AG04450 (cell line): ENCODE measurements around the gene B4GALT4. TPM values are rescaled to one million over a fixed set of nuclear protein-coding genes. Genes with fewer than 3 reads are reported as not detected.

ENCODE experiments used
- CTCF ChIA-PET: fragments of 300-600, 350-600 bp; formaldehyde crosslinking; extraction: SDS; loops from one replicate; lab custom pipeline; 2022; ENCODE audit warnings: antibody characterized with exemption, inconsistent platforms; lab: Charles Lee
- POLR2A ChIA-PET: fragments of 350-600 bp; formaldehyde crosslinking; extraction: SDS; loops from one replicate; lab custom pipeline; 2021; ENCODE audit warnings: antibody characterized with exemption, inconsistent platforms; lab: Yijun Ruan, JAX
- DNase-seq: peaks from one replicate; pipeline ENCODE4 v3.0.0-alpha.2; 2011; ENCODE audit warnings: low read depth, low spot score
- H3K27ac ChIP-seq: one replicate; pipeline ENCODE4 v1.5.1; 2012; ENCODE audit warnings: low read depth, low read length, control low read depth
- H3K27me3 ChIP-seq: one replicate; pipeline ENCODE4 v1.6.0; 2012; ENCODE audit warnings: low read length; ENCODE audit not compliant: control insufficient read depth, insufficient read depth
- H3K4me3 ChIP-seq: 2 replicates; pipeline ENCODE4 v1.5.1; 2011; ENCODE audit warnings: mild to moderate bottlenecking, low read depth, low read length, control low read depth
- H3K9me3 ChIP-seq: 2 replicates; pipeline ENCODE4 v1.5.1; 2012; ENCODE audit warnings: low read length; ENCODE audit not compliant: control insufficient read depth, insufficient read depth
- CTCF ChIP-seq: IDR thresholded peaks from 2 replicates; pipeline ENCODE4 v1.5.1; 2011; ENCODE audit warnings: low read depth, low read length, control low read depth, inconsistent platforms
- polyA plus RNA-seq: library from polyadenylated mRNA; depleted of rRNA; stranded (reverse); fragments of >200 nt; gene quantifications from 2 replicates; pipeline ENCODE4 v1.2.3, GENCODE V29; 2011

B4GALT4 gene
- polyA plus RNA-seq, 1 experiment, result 32.6 TPM

DNA sequence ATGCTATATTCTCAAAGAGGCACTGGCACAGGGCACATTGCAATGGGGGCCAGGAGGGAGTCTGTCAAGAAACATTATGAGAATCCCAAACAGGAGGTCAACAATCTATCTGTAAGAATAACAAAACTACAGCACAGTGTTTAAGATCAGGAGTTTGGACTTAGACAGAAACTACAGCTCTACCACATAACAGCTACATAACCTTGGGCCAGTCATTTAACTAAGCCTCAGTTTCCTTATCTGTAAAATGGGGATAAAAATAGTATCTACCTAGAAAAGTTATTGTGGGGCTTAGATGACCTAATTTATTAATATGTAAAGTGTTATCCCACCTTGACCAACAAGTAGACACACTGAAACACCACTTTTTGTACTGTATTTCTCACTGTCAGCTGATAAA is 9.9 kb downstream of the B4GALT4 start:
- H3K9me3 ChIP-seq, result no peaks in the 10 kb centered on the region
- H3K27ac ChIP-seq, result no peak overlapping the region
- ChIA-PET POLR2A (no interaction called here), CTCF (interaction anchor here (0.8 to 2.8 kb wide), 3 partner anchors 10 to 346 kb away, joined by 3 to 11 read pairs (median 3); partner anchors contain the start of genes B4GALT4 and TEX55)
- TF ChIP-seq CTCF, result no peak
- no peaks in the 10 kb centered on the region for H3K27me3 ChIP-seq
- no peak for DNase-seq
- no peak overlapping the region for H3K4me3 ChIP-seq

DNA sequence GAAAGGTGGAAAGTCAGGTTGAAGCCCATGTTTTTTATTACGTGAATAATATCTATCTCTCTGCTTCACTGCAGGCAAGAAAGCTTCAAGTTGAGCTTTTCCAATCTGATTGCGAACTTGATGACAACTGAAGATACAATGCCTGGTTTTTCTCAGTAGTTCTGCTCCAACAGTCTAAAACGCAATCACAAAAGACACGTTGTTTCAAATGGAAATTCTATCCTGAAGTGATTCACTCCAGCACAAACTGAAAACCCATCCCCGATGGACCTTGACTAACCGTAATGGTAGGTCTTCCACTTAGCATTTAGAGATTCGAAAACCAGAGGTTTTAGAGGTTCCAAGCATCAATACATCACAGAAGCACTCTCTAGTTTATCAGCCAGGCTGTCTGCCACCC is 10.6 kb downstream of the B4GALT4 start:
- ChIA-PET CTCF (interaction anchor here (0.8 to 2.8 kb wide), 2 partner anchors 11 to 84 kb away, joined by 3 to 11 read pairs; partner anchors contain the start of genes B4GALT4 and TEX55), POLR2A (no interaction called here)
- Histone ChIP-seq H3K9me3 (no peaks in the 10 kb centered on the region), H3K27me3 (no peaks in the 10 kb centered on the region), H3K27ac (no peak overlapping the region), H3K4me3 (no peak overlapping the region)
- no peak for DNase-seq
- TF ChIP-seq CTCF, result no peak

DNA sequence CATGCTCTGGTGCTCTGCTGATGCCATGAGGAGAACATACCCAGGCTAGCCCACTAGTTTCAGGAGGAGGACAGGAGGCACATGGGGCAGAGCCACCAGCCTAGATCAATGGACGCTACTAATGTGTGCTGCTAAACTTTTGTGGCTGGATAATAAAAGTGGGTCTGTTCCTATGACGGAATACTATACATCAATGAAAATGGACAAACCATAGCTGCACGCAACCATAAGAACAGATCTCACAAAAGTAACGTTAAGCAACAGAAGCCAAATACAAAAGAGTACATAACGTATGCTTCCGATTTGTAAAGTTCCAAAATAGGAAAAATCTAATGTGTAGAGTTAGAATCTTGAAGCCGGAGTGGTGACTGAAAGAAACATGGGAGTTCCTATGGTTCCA is 11.5 kb downstream of the B4GALT4 start:
- ChIA-PET POLR2A (interaction anchor here (2.8 kb wide), 1 partner anchor 12 kb away, joined by 13 read pairs; the partner anchor contains the start of gene B4GALT4), CTCF (interaction anchor here (2.8 kb wide), 1 partner anchor 12 kb away, joined by 11 read pairs; the partner anchor contains the start of gene B4GALT4)
- TF ChIP-seq CTCF, result no peak

DNA sequence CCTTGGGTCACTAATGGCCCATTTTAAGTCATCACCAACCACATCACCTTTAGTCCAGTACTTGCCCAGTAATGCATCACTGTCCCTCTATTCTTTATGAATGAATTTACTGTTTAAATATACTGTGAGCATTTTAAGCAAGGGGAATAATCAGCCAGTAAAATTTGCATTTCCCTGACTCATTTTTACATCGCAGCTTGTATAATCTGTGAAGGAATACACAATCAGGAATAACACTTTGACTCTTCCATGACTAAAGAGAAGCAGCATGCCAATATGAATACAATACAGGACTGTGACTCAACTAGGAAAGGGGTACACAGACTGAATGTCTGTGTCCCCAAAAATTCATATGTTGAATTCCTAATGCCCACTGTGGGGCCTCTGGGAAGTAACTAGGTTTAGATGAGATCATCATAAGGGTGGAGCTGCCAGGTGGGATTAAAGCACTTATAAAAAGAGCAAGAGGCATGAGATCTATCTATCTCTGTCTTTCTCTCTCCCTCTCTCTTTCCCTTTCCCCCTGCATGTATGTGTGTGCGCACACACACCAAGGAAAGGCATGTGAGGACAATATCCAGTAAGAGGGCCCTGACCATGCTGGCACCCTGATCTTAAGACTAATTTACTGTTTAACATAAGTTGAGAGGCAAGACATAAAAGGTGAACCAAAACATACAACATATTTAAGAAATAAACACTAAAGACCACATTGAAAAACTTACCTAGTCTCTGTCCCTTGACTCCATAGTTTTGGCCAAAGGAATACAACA is 12.1 kb downstream of the B4GALT4 start:
- Histone ChIP-seq H3K4me3 (no peak overlapping the region), H3K27me3 (no peaks in the 10 kb centered on the region), H3K9me3 (no peaks in the 10 kb centered on the region), H3K27ac (no peak overlapping the region)
- ChIA-PET POLR2A (interaction anchor here (2.8 kb wide), 1 partner anchor 12 kb away, joined by 13 read pairs; the partner anchor contains the start of gene B4GALT4), CTCF (interaction anchor here (1.6 kb wide), 1 partner anchor 12 kb away, joined by 4 read pairs; the partner anchor contains the start of gene B4GALT4)
- no peak for TF ChIP-seq CTCF
- DNase-seq, result no peak

More for the DNA sequence above, 11.5 kb downstream of the B4GALT4 start:
- Histone ChIP-seq H3K4me3 (no peak overlapping the region), H3K9me3 (no peaks in the 10 kb centered on the region), H3K27me3 (no peaks in the 10 kb centered on the region), H3K27ac (no peak overlapping the region)
- DNase-seq, result no peak
